ENCODE results near the gene ZNF408. TPM values are rescaled to one million over a fixed set of nuclear protein-coding genes. Genes with fewer than 3 reads are reported as not detected.

ZNF408 gene
- total and polyA plus RNA-seq, 2 of the 13 experiments (the other 11 are each of a cell fraction or from before 2014, with no cell fraction given): 11.2 to 12.5 TPM

DNA sequence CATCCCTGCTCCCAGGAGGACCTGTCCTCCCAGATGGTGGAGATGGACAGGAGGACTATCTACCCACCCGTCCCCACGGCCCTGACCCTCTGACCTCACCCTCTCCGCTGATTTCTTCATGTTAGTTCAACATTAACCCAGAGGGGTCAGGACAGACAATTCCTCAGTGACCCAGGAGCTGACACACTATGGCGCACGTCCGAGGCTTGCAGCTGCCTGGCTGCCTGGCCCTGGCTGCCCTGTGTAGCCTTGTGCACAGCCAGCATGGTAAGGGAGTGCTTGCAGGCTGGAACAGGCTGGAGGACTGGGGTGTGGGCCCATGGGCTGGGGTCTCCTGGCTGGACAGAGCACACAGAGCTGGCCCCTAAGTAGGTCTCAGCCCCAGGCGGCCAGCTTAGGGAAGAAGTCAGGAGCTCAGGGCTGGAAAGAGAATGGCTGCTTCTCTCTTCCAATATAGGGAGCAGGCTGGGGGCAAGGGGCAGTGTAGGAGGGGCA lies 18.3 kb downstream of the ZNF408 start, which contains the start of gene F2 (continued):
- TF ChIP-seq, protein P1, sequence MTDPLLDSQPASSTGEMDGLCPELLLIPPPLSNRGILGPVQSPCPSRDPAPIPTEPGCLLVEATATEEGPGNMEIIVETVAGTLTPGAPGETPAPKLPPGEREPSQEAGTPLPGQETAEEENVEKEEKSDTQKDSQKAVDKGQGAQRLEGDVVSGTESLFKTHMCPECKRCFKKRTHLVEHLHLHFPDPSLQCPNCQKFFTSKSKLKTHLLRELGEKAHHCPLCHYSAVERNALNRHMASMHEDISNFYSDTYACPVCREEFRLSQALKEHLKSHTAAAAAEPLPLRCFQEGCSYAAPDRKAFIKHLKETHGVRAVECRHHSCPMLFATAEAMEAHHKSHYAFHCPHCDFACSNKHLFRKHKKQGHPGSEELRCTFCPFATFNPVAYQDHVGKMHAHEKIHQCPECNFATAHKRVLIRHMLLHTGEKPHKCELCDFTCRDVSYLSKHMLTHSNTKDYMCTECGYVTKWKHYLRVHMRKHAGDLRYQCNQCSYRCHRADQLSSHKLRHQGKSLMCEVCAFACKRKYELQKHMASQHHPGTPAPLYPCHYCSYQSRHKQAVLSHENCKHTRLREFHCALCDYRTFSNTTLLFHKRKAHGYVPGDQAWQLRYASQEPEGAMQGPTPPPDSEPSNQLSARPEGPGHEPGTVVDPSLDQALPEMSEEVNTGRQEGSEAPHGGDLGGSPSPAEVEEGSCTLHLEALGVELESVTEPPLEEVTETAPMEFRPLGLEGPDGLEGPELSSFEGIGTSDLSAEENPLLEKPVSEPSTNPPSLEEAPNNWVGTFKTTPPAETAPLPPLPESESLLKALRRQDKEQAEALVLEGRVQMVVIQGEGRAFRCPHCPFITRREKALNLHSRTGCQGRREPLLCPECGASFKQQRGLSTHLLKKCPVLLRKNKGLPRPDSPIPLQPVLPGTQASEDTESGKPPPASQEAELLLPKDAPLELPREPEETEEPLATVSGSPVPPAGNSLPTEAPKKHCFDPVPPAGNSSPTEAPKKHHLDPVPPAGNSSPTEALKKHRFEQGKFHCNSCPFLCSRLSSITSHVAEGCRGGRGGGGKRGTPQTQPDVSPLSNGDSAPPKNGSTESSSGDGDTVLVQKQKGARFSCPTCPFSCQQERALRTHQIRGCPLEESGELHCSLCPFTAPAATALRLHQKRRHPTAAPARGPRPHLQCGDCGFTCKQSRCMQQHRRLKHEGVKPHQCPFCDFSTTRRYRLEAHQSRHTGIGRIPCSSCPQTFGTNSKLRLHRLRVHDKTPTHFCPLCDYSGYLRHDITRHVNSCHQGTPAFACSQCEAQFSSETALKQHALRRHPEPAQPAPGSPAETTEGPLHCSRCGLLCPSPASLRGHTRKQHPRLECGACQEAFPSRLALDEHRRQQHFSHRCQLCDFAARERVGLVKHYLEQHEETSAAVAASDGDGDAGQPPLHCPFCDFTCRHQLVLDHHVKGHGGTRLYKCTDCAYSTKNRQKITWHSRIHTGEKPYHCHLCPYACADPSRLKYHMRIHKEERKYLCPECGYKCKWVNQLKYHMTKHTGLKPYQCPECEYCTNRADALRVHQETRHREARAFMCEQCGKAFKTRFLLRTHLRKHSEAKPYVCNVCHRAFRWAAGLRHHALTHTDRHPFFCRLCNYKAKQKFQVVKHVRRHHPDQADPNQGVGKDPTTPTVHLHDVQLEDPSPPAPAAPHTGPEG (CRISPR knock-in tag; IDR thresholded peaks at IDR 0.05): peak; percentile 46; the same call in 1 of the 2 replicates
- no peak for TF ChIP-seq RFX3 (CRISPR knock-in tag; IDR thresholded peaks at IDR 0.05)
- peak; percentile 88 for TF ChIP-seq ZNF839 (CRISPR knock-in tag; IDR thresholded peaks at IDR 0.05; ENCODE audit: borderline replicate concordance)
- TF ChIP-seq ZNF225 (CRISPR knock-in tag; IDR thresholded peaks at IDR 0.05): no peak
- TF ChIP-seq ZNF343 (CRISPR knock-in tag; IDR thresholded peaks at IDR 0.05): no peak
- no peak for TF ChIP-seq ZNF33B (CRISPR knock-in tag; IDR thresholded peaks at IDR 0.05)
- peak; percentile 40 for TF ChIP-seq ZBTB38 (CRISPR knock-in tag; IDR thresholded peaks at IDR 0.05)
- TF ChIP-seq, protein P2, sequence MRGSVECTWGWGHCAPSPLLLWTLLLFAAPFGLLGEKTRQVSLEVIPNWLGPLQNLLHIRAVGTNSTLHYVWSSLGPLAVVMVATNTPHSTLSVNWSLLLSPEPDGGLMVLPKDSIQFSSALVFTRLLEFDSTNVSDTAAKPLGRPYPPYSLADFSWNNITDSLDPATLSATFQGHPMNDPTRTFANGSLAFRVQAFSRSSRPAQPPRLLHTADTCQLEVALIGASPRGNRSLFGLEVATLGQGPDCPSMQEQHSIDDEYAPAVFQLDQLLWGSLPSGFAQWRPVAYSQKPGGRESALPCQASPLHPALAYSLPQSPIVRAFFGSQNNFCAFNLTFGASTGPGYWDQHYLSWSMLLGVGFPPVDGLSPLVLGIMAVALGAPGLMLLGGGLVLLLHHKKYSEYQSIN (CRISPR knock-in tag; IDR thresholded peaks at IDR 0.05; ENCODE audit: borderline replicate concordance): no peak
- TF ChIP-seq ZSCAN29 (CRISPR knock-in tag; conservative IDR thresholded peaks at IDR 0.05): no peak
- TF ChIP-seq RFX1 (IDR thresholded peaks at IDR 0.05): no peak
- peak; percentile 81; the same call in 1 of the 2 replicates for TF ChIP-seq JUND (CRISPR knock-in tag; IDR thresholded peaks at IDR 0.05)
- peak; percentile 68 for TF ChIP-seq ZIK1 (CRISPR knock-in tag; IDR thresholded peaks at IDR 0.05; ENCODE audit: borderline replicate concordance, low read depth)
- TF ChIP-seq, protein P3, sequence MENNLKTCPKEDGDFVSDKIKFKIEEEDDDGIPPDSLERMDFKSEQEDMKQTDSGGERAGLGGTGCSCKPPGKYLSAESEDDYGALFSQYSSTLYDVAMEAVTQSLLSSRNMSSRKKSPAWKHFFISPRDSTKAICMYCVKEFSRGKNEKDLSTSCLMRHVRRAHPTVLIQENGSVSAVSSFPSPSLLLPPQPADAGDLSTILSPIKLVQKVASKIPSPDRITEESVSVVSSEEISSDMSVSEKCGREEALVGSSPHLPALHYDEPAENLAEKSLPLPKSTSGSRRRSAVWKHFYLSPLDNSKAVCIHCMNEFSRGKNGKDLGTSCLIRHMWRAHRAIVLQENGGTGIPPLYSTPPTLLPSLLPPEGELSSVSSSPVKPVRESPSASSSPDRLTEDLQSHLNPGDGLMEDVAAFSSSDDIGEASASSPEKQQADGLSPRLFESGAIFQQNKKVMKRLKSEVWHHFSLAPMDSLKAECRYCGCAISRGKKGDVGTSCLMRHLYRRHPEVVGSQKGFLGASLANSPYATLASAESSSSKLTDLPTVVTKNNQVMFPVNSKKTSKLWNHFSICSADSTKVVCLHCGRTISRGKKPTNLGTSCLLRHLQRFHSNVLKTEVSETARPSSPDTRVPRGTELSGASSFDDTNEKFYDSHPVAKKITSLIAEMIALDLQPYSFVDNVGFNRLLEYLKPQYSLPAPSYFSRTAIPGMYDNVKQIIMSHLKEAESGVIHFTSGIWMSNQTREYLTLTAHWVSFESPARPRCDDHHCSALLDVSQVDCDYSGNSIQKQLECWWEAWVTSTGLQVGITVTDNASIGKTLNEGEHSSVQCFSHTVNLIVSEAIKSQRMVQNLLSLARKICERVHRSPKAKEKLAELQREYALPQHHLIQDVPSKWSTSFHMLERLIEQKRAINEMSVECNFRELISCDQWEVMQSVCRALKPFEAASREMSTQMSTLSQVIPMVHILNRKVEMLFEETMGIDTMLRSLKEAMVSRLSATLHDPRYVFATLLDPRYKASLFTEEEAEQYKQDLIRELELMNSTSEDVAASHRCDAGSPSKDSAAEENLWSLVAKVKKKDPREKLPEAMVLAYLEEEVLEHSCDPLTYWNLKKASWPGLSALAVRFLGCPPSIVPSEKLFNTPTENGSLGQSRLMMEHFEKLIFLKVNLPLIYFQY (CRISPR knock-in tag; IDR thresholded peaks at IDR 0.05; ENCODE audit: borderline replicate concordance): peak; percentile 73; the same call in 1 of the 2 replicates
- no peak for TF ChIP-seq ZNF251 (CRISPR knock-in tag; IDR thresholded peaks at IDR 0.05)
- no peak for TF ChIP-seq MAFK (conservative IDR thresholded peaks at IDR 0.05 in 1 of 2, IDR thresholded peaks at IDR 0.05 in 1 of 2; ENCODE audit: low read length in 2 of 2)
- TF ChIP-seq NBN (conservative IDR thresholded peaks at IDR 0.05): no peak
- no peak for TF ChIP-seq ZNF562 (CRISPR knock-in tag; IDR thresholded peaks at IDR 0.05; ENCODE audit: borderline replicate concordance)
- TF ChIP-seq, protein P4, sequence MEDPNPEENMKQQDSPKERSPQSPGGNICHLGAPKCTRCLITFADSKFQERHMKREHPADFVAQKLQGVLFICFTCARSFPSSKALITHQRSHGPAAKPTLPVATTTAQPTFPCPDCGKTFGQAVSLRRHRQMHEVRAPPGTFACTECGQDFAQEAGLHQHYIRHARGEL (CRISPR knock-in tag; IDR thresholded peaks at IDR 0.05): 0 out of 2 replicates have a peak, but pooled peaks have one; percentile 30
- no peak for TF ChIP-seq PRMT3 (CRISPR knock-in tag; IDR thresholded peaks at IDR 0.05; ENCODE audit: borderline replicate concordance, low read depth)
- TF ChIP-seq ZNF7 (CRISPR knock-in tag; IDR thresholded peaks at IDR 0.05): no peak
- TF ChIP-seq RCOR2 (CRISPR knock-in tag; IDR thresholded peaks at IDR 0.05): peak; percentile 78; the same call in 1 of the 2 replicates
